ENCODE measurements around the gene KLK1.
"Not testable (repeated sequence)": the region's sequence is repeated elsewhere in the genome, so short reads cannot be mapped to it uniquely, and the experiment has no call there.

The KLK1 gene

GRCh38 chr19:50818859-50819472, 4.6 kb downstream of the KLK1 start:
- TF ChIP-seq, protein P1, sequence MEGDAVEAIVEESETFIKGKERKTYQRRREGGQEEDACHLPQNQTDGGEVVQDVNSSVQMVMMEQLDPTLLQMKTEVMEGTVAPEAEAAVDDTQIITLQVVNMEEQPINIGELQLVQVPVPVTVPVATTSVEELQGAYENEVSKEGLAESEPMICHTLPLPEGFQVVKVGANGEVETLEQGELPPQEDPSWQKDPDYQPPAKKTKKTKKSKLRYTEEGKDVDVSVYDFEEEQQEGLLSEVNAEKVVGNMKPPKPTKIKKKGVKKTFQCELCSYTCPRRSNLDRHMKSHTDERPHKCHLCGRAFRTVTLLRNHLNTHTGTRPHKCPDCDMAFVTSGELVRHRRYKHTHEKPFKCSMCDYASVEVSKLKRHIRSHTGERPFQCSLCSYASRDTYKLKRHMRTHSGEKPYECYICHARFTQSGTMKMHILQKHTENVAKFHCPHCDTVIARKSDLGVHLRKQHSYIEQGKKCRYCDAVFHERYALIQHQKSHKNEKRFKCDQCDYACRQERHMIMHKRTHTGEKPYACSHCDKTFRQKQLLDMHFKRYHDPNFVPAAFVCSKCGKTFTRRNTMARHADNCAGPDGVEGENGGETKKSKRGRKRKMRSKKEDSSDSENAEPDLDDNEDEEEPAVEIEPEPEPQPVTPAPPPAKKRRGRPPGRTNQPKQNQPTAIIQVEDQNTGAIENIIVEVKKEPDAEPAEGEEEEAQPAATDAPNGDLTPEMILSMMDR (IDR thresholded peaks at IDR 0.05; ENCODE audit: extremely low read depth, insufficient read depth, missing control alignments) = no peak
- DNase-seq (ENCODE audit: low spot score) = peak; percentile 23
- in situ Hi-C loops (cut with MboI; ENCODE audit: low pct_unique_long_range_greater_than_20kb, low sequenced_read_pairs, unreplicated experiment) = no loop called here

- DNase-seq (ENCODE audit: low spot score) = peak; percentile 90
- TF ChIP-seq, protein P1 (IDR thresholded peaks at IDR 0.05; ENCODE audit: extremely low read depth, insufficient read depth, missing control alignments) = no peak
- in situ Hi-C loops (cut with MboI; ENCODE audit: low pct_unique_long_range_greater_than_20kb, low sequenced_read_pairs, unreplicated experiment) = no loop called here
These were observed 5.4 kb downstream of the KLK1 start for GRCh38 chr19:50817941-50818858.

GRCh38 chr19:50815439-50815838, 8.1 kb downstream of the KLK1 start:
- in situ Hi-C loops (cut with MboI; ENCODE audit: low pct_unique_long_range_greater_than_20kb, low sequenced_read_pairs, unreplicated experiment) = no loop called here
- no peak for DNase-seq (ENCODE audit: low spot score)
- TF ChIP-seq, protein P1 (IDR thresholded peaks at IDR 0.05; ENCODE audit: extremely low read depth, insufficient read depth, missing control alignments) = no peak

DNA sequence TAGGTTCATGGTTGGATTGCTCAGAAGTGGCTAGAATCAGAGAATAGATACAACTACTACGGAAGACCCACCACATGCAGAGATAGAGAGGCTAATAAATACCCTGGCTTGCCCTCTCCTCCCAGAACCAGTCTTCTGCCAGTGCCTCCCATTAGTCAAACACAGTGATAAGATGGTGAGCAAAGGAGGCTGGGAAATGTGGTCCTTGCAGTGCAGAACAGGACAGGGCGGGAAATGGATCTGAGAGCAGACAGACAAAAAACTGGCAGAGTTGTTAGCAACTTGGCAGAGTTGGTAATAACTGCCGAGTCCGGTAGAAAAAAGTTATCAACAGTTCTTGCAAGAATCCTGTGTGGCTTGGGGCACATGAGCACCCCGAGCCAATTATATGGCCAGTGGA, 8.7 kb downstream of the KLK1 start:
- TF ChIP-seq, protein P1 (IDR thresholded peaks at IDR 0.05; ENCODE audit: extremely low read depth, insufficient read depth, missing control alignments) = no peak
- no peak for DNase-seq (ENCODE audit: low spot score)
- in situ Hi-C loops (cut with MboI; ENCODE audit: low pct_unique_long_range_greater_than_20kb, low sequenced_read_pairs, unreplicated experiment) = no loop called here

GRCh38 chr19:50812474-50812873, 11.1 kb downstream of the KLK1 start:
- no peak for DNase-seq (ENCODE audit: low spot score)
- in situ Hi-C loops (cut with MboI; ENCODE audit: low pct_unique_long_range_greater_than_20kb, low sequenced_read_pairs, unreplicated experiment) = no loop called here

GRCh38 chr19:50811622-50812238, 11.9 kb downstream of the KLK1 start:
- in situ Hi-C loops (cut with MboI; ENCODE audit: low pct_unique_long_range_greater_than_20kb, low sequenced_read_pairs, unreplicated experiment); DNase-seq (ENCODE audit: low spot score): not testable (repeated sequence)

More at GRCh38 chr19:50812474-50812873, 11.1 kb downstream of the KLK1 start:
- TF ChIP-seq, protein P1 (IDR thresholded peaks at IDR 0.05; ENCODE audit: extremely low read depth, insufficient read depth, missing control alignments) = no peak
